Liver (tissue), 9 donors: Measurements from ENCODE around the gene SAMSN1. TPM values are rescaled to one million over a fixed set of nuclear protein-coding genes. Genes with fewer than 3 reads are reported as not detected.

Source experiments
- DNase-seq: peaks from one replicate; pipeline ENCODE4 v3.0.0-alpha.2; 2017; ENCODE audit warnings: low spot score
- H3K27ac ChIP-seq, 2 donors: one replicate each; pipeline ENCODE4 v1.7.0; 2013; ENCODE audit warnings: inconsistent platforms in 2 of 2, low read length in 2 of 2, control low read depth in 1 of 2, low read depth in 1 of 2, mild to moderate bottlenecking in 1 of 2
- H3K27me3 ChIP-seq, 4 donors: one replicate each; pipeline versions ENCODE4 v1.6.1 to v1.7.0; 2013; ENCODE audit warnings: low read length in 3 of 4, inconsistent platforms in 1 of 4, mild to moderate bottlenecking in 1 of 4, moderate library complexity in 1 of 4; ENCODE audit not compliant: control insufficient read depth in 4 of 4, insufficient read depth in 4 of 4
- H3K36me3 ChIP-seq, 4 donors: one replicate each; pipeline versions ENCODE4 v1.6.1 to v1.7.0; 2013; ENCODE audit warnings: low read length in 3 of 4, mild to moderate bottlenecking in 3 of 4, low read depth in 1 of 4, moderate library complexity in 1 of 4; ENCODE audit not compliant: control insufficient read depth in 4 of 4, insufficient read depth in 3 of 4
- H3K4me1 ChIP-seq, 4 donors: one replicate each; pipeline versions ENCODE4 v1.6.1 to v1.7.0; 2013; ENCODE audit warnings: low read length in 3 of 4, mild to moderate bottlenecking in 3 of 4, moderate library complexity in 1 of 4; ENCODE audit not compliant: control insufficient read depth in 4 of 4, insufficient read depth in 4 of 4
- H3K4me3 ChIP-seq, 3 donors: one replicate each; pipeline versions ENCODE4 v1.6.1 to v1.7.0; 2013; ENCODE audit warnings: low read length in 3 of 3, control low read depth in 1 of 3, low read depth in 1 of 3, mild to moderate bottlenecking in 1 of 3
- H3K9ac ChIP-seq, 2 donors: one replicate each; pipeline ENCODE4 v1.7.0; 2013; ENCODE audit warnings: low read length in 2 of 2, mild to moderate bottlenecking in 2 of 2, moderate library complexity in 2 of 2, control low read depth in 1 of 2, low read depth in 1 of 2
- H3K9me3 ChIP-seq, 4 donors: one replicate each; pipeline versions ENCODE4 v1.6.1 to v1.7.0; 2013; ENCODE audit warnings: low read length in 3 of 4; ENCODE audit not compliant: control insufficient read depth in 4 of 4
- ATF3 ChIP-seq: IDR thresholded peaks from 2 replicates; pipeline ENCODE4 v1.6.1; 2016; ENCODE audit warnings: antibody characterized with exemption
- CTCF ChIP-seq: fragments of 150-350 bp; IDR thresholded peaks from 2 replicates; pipeline ENCODE4 v1.5.1; 2017; ENCODE audit warnings: improper control_type of control experiment, low read depth, low read length; ENCODE audit not compliant: missing input control
- EGR1 ChIP-seq, 2 donors: IDR thresholded peaks; 2 replicates each; pipeline ENCODE4 v1.6.1; 2016 to 2018; ENCODE audit warnings: antibody characterized with exemption in 2 of 2, low read depth in 2 of 2
- FOXA1 ChIP-seq: IDR thresholded peaks from 2 replicates; pipeline ENCODE4 v1.6.1; 2016; ENCODE audit warnings: antibody characterized with exemption
- FOXA2 ChIP-seq: IDR thresholded peaks from 2 replicates; pipeline ENCODE4 v1.6.1; 2016; ENCODE audit warnings: antibody characterized with exemption
- GABPA ChIP-seq, 2 donors: IDR thresholded peaks in 1 of 2; conservative IDR thresholded peaks in 1 of 2; 2 replicates each; pipeline ENCODE4 v1.6.1; 2016; ENCODE audit warnings: antibody characterized with exemption in 2 of 2, mild to moderate bottlenecking in 1 of 2, moderate library complexity in 1 of 2
- HNF4A ChIP-seq, 2 donors: conservative IDR thresholded peaks; 2 replicates each; pipeline ENCODE4 v1.6.1; 2016; ENCODE audit warnings: antibody characterized with exemption in 2 of 2, mild to moderate bottlenecking in 2 of 2
- HNF4G ChIP-seq: IDR thresholded peaks from 2 replicates; pipeline ENCODE4 v1.6.1; 2016; ENCODE audit warnings: antibody characterized with exemption
- JUND ChIP-seq, 2 donors: IDR thresholded peaks; 2 replicates each; pipeline ENCODE4 v1.6.1; 2016; ENCODE audit warnings: antibody characterized with exemption in 2 of 2
- MAX ChIP-seq: IDR thresholded peaks from 2 replicates; pipeline ENCODE4 v1.6.1; 2016; ENCODE audit warnings: antibody characterized with exemption
- NR2F2 ChIP-seq: IDR thresholded peaks from 2 replicates; pipeline ENCODE4 v1.6.1; 2016; ENCODE audit warnings: antibody characterized with exemption
- RAD21 ChIP-seq, 2 donors: IDR thresholded peaks; 2 replicates each; pipeline ENCODE4 v1.6.1; 2016; ENCODE audit warnings: antibody characterized with exemption in 2 of 2, mild to moderate bottlenecking in 2 of 2
- REST ChIP-seq: IDR thresholded peaks from 2 replicates; pipeline ENCODE4 v1.6.1; 2016; ENCODE audit warnings: antibody characterized with exemption, mild to moderate bottlenecking
- RXRA ChIP-seq, 2 donors: IDR thresholded peaks; 2 replicates each; pipeline ENCODE4 v1.6.1; 2017 to 2018; ENCODE audit warnings: antibody characterized with exemption in 2 of 2, mild to moderate bottlenecking in 1 of 2
- SP1 ChIP-seq: IDR thresholded peaks from 2 replicates; pipeline ENCODE4 v1.6.1; 2018; ENCODE audit warnings: antibody characterized with exemption, mild to moderate bottlenecking
- TAF1 ChIP-seq: conservative IDR thresholded peaks from 2 replicates; pipeline ENCODE4 v1.6.1; 2016; ENCODE audit warnings: antibody characterized with exemption, mild to moderate bottlenecking
- YY1 ChIP-seq: IDR thresholded peaks from 2 replicates; pipeline ENCODE4 v1.6.1; 2016; ENCODE audit warnings: antibody characterized with exemption, mild to moderate bottlenecking
- ZBTB33 ChIP-seq: IDR thresholded peaks from 2 replicates; pipeline ENCODE4 v1.6.1; 2016; ENCODE audit warnings: antibody characterized with exemption
- polyA plus RNA-seq, 2 donors: library from polyadenylated mRNA; stranded (reverse) in 1 of 2; unstranded in 1 of 2; fragments of 200-250 nt in 1 of 2; fragments of >200 nt in 1 of 2; fragmentation: Nextera tagmentation in 1 of 2; extraction: Ambion mirVana in 1 of 2; gene quantifications; one replicate each; pipeline versions ENCODE4 v1.2.1 to v1.2.3, GENCODE V29; 2013 to 2015
- total RNA-seq, 2 donors: library from RNA; depleted of rRNA; stranded (reverse); fragments of >200 nt; gene quantifications; one replicate each; pipeline ENCODE4 v1.2.3, GENCODE V29; 2014
- donor health status: healthy.
- donor health status: healthy.
- donor health status: healthy.
- donor health status: healthy.
- donor health status: healthy.

Gene SAMSN1
- total and polyA plus RNA-seq, 4 donors: 2.2 to 9.0 (median 3.4) TPM

GRCh38 chr21:14487490-14488432, 58.4 kb downstream of the SAMSN1 start:
- no peaks in the 10 kb centered on the region for H3K9me3 ChIP-seq
- no peak for DNase-seq
- no peaks in the 10 kb centered on the region for H3K4me1 ChIP-seq
- H3K36me3 ChIP-seq: no peaks in the 10 kb centered on the region
- H3K27me3 ChIP-seq: no peaks in the 10 kb centered on the region
- no peak overlapping the region for H3K27ac ChIP-seq
- TF ChIP-seq HNF4A (conservative IDR thresholded peaks at IDR 0.05): no peak
- TF ChIP-seq ATF3: no peak
- TF ChIP-seq NR2F2: no peak
- TF ChIP-seq RXRA (IDR thresholded peaks at IDR 0.05): no peak
- no peak for TF ChIP-seq GABPA (IDR thresholded peaks at IDR 0.05 in 1 of 2, conservative IDR thresholded peaks at IDR 0.05 in 1 of 2)
- no peak for TF ChIP-seq ZBTB33
- no peak for TF ChIP-seq HNF4G
- TF ChIP-seq TAF1: no peak
- TF ChIP-seq REST: no peak
- no peak for TF ChIP-seq SP1
- TF ChIP-seq FOXA2: no peak
- TF ChIP-seq EGR1 (IDR thresholded peaks at IDR 0.05; ENCODE audit: low read depth in 2 of 2): no peak
- TF ChIP-seq MAX: no peak
- TF ChIP-seq JUND (IDR thresholded peaks at IDR 0.05): no peak
- TF ChIP-seq CTCF: no peak
- TF ChIP-seq YY1: no peak
- TF ChIP-seq FOXA1: no peak
- no peak for TF ChIP-seq RAD21 (IDR thresholded peaks at IDR 0.05)
- H3K9ac ChIP-seq: no peak overlapping the region
- H3K4me3 ChIP-seq: no peak overlapping the region
